Mesenchymal stem cell (in vitro differentiated cells and primary cell): ENCODE measurements around the gene MED29.

Source experiments
- DNase-seq: peaks from one replicate; pipeline ENCODE4 v3.0.0-alpha.2; 2013
- H2AFZ ChIP-seq: one replicate; pipeline ENCODE4 v1.6.1; 2013; ENCODE audit warnings: low read depth, mild to moderate bottlenecking, control low read depth, inconsistent platforms, low read length, moderate library complexity
- H2AK5ac ChIP-seq: 2 replicates; pipeline ENCODE4 v1.6.1; 2013; ENCODE audit warnings: low read length, moderate library complexity, mild to moderate bottlenecking, inconsistent platforms; ENCODE audit not compliant: severe bottlenecking
- H2BK120ac ChIP-seq: one replicate; pipeline ENCODE4 v1.6.1; 2013; ENCODE audit warnings: low read depth, mild to moderate bottlenecking, inconsistent platforms, low read length, moderate library complexity
- H2BK12ac ChIP-seq, 2 experiments: one replicate each; pipeline ENCODE4 v1.6.1; 2013; ENCODE audit warnings: inconsistent platforms in 2 of 2, low read length in 2 of 2, mild to moderate bottlenecking in 2 of 2, moderate library complexity in 2 of 2, control low read depth in 1 of 2
- H2BK15ac ChIP-seq: one replicate; pipeline ENCODE4 v1.6.1; 2013; ENCODE audit warnings: mild to moderate bottlenecking, low read depth, inconsistent platforms; ENCODE audit not compliant: poor library complexity, severe bottlenecking
- H2BK5ac ChIP-seq: 2 replicates; pipeline ENCODE4 v1.6.1; 2013; ENCODE audit warnings: low read depth, mild to moderate bottlenecking, low read length, control low read depth, inconsistent platforms; ENCODE audit not compliant: poor library complexity, severe bottlenecking
- H3K14ac ChIP-seq, 2 experiments: one replicate each; pipeline ENCODE4 v1.6.1; 2013; ENCODE audit warnings: inconsistent platforms in 2 of 2, low read length in 2 of 2, control low read depth in 1 of 2, mild to moderate bottlenecking in 1 of 2, moderate library complexity in 1 of 2
- H3K18ac ChIP-seq, 2 experiments: one replicate each; pipeline ENCODE4 v1.6.1; 2013; ENCODE audit warnings: inconsistent platforms in 2 of 2, low read length in 2 of 2, control low read depth in 1 of 2, low read depth in 1 of 2, mild to moderate bottlenecking in 1 of 2
- H3K23ac ChIP-seq, 2 experiments: one replicate each; pipeline ENCODE4 v1.6.1; 2013; ENCODE audit warnings: inconsistent platforms in 2 of 2, low read length in 2 of 2, mild to moderate bottlenecking in 2 of 2, moderate library complexity in 2 of 2, control low read depth in 1 of 2
- H3K27ac ChIP-seq: 2 replicates; pipeline ENCODE4 v1.5.1; 2013; ENCODE audit warnings: mild to moderate bottlenecking, moderate library complexity, low read length, control low read depth, inconsistent platforms; ENCODE audit not compliant: poor library complexity, severe bottlenecking
- H3K27me3 ChIP-seq, 2 experiments: 2 replicates each; pipeline versions ENCODE4 v1.6.1 to v1.7.0; 2013; ENCODE audit warnings: low read length in 2 of 2, mild to moderate bottlenecking in 2 of 2, moderate library complexity in 2 of 2, control low read depth in 1 of 2, inconsistent platforms in 1 of 2; ENCODE audit not compliant: control insufficient read depth in 1 of 2, insufficient read depth in 1 of 2
- H3K36me3 ChIP-seq, 2 experiments: 2 replicates each; pipeline versions ENCODE4 v1.6.1 to v1.7.0; 2013; ENCODE audit warnings: low read length in 2 of 2, control low read depth in 1 of 2, inconsistent platforms in 1 of 2, low read depth in 1 of 2, mild to moderate bottlenecking in 1 of 2; ENCODE audit not compliant: insufficient read depth in 2 of 2, control insufficient read depth in 1 of 2
- H3K4ac ChIP-seq, 2 experiments: one replicate each; pipeline ENCODE4 v1.6.1; 2013; ENCODE audit warnings: inconsistent platforms in 2 of 2, low read length in 2 of 2, mild to moderate bottlenecking in 2 of 2, moderate library complexity in 2 of 2, control low read depth in 1 of 2, low read depth in 1 of 2
- H3K4me1 ChIP-seq: 2 replicates; pipeline ENCODE4 v1.6.1; 2013; ENCODE audit warnings: low read depth, low read length, control low read depth; ENCODE audit not compliant: control insufficient read depth, insufficient read depth
- H3K4me2 ChIP-seq: 2 replicates; pipeline ENCODE4 v1.6.1; 2013; ENCODE audit warnings: low read length, mild to moderate bottlenecking, inconsistent platforms; ENCODE audit not compliant: poor library complexity, severe bottlenecking
- H3K4me3 ChIP-seq, 2 experiments: 2 replicates each; pipeline versions ENCODE4 v1.5.1 to v1.7.0; 2013; ENCODE audit warnings: low read length in 2 of 2, mild to moderate bottlenecking in 2 of 2, control low read depth in 1 of 2, low read depth in 1 of 2; ENCODE audit not compliant: insufficient read depth in 1 of 2
- H3K79me1 ChIP-seq: replicated peaks from 2 replicates; pipeline ENCODE4 v1.6.1; 2013; ENCODE audit warnings: mild to moderate bottlenecking, control low read depth, low read length, inconsistent platforms; ENCODE audit not compliant: poor library complexity, severe bottlenecking
- H3K9ac ChIP-seq: 2 replicates; pipeline ENCODE4 v1.7.0; 2013; ENCODE audit warnings: mild to moderate bottlenecking, low read length, moderate library complexity
- H3K9me3 ChIP-seq: 2 replicates; pipeline ENCODE4 v1.7.0; 2013; ENCODE audit warnings: mild to moderate bottlenecking, low read length; ENCODE audit not compliant: control insufficient read depth
- H4K8ac ChIP-seq: one replicate; pipeline ENCODE4 v1.6.1; 2013; ENCODE audit warnings: inconsistent platforms, mild to moderate bottlenecking, low read length, moderate library complexity
- H4K91ac ChIP-seq: one replicate; pipeline ENCODE4 v1.6.1; 2013; ENCODE audit warnings: mild to moderate bottlenecking, low read length, inconsistent platforms
- WGBS: methylation state at CpG from one replicate; pipeline ENCODE4 v1.1.7; 2013; ENCODE audit warnings: mixed read lengths; 5-methylcytosine and 5-hydroxymethylcytosine counted together

MED29 gene

DNA sequence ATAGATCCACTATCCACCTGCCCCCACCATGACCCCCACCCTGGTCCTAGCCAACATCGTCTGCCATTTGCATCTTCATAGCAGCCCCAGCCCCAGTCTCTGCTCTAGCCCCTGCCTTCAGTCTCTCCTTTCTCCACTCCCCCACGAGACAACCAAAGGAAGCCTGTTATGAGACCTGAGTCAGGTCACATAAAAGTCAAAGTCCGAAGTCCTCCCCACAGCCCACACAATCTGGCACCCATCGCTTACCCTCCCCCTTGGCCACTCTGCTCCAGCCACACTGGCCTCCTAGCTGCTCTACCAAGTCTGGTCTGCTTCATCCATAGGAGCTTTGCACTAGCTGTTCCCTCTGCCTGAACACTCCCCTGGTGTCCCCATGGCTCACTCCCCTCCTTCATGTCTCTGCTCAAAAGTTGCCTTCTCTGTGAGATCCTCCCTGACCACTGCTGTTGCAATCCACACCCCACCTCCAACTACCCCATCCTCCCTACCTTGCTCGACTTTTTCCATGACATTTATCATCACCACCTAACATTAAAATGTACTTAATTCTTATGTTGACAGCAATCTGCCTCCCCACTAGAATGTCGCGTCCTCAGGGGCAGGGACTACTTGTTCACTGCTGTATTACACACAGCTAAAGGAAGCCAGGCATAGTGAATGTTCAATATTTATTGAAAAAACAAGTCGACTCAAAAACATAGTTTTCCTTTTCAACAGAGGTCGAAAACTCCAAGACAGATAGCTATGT is 20.1 kb downstream of the MED29 start:
- H2BK5ac ChIP-seq, result no peak overlapping the region
- H3K4me1 ChIP-seq, result peaks cover 43% of the 10 kb centered on the region
- H2AFZ ChIP-seq, result no peak overlapping the region
- no peaks in the 10 kb centered on the region for H3K27me3 ChIP-seq
- H3K4me3 ChIP-seq, result peak overlapping the region in 1 of 2 experiments; percentile 76
- H3K18ac ChIP-seq, result peak overlapping the region; percentile 9 to 84
- H3K23ac ChIP-seq, result peak overlapping the region in 1 of 2 experiments; percentile 0
- peak overlapping the region; percentile 27 for H3K4me2 ChIP-seq
- peaks cover 15 to 25% of the 10 kb centered on the region in 2 experiments for H3K36me3 ChIP-seq
- DNase-seq, result peak; percentile 99
- WGBS, result 41% methylated on average over 7 of the region's 9 CpGs
- H4K91ac ChIP-seq, result peak overlapping the region; percentile 77
- peak overlapping the region; percentile 32 to 92 for H2BK12ac ChIP-seq
- peak overlapping the region; percentile 56 for H2BK120ac ChIP-seq
- H3K27ac ChIP-seq, result peak overlapping the region; percentile 35
- peak overlapping the region; percentile 95 for H2BK15ac ChIP-seq
- H3K79me1 ChIP-seq, result no peaks in the 10 kb centered on the region
- peak overlapping the region in 1 of 2 experiments; percentile 5 for H3K4ac ChIP-seq
- peak overlapping the region; percentile 64 for H2AK5ac ChIP-seq
- peak overlapping the region; percentile 98 for H3K9ac ChIP-seq
- peak overlapping the region in 1 of 2 experiments; percentile 37 for H3K14ac ChIP-seq
- no peaks in the 10 kb centered on the region for H3K9me3 ChIP-seq
- H4K8ac ChIP-seq, result peak overlapping the region; percentile 72

- H3K4me3 ChIP-seq, result peak overlapping the region in 1 of 2 experiments; percentile 76
- H3K27ac ChIP-seq, result peak overlapping the region; percentile 58
- no peak overlapping the region for H4K8ac ChIP-seq
- H2AFZ ChIP-seq, result no peak overlapping the region
- H3K23ac ChIP-seq, result no peak overlapping the region
- H3K27me3 ChIP-seq, result no peaks in the 10 kb centered on the region
- H3K36me3 ChIP-seq, result peaks cover 15 to 31% of the 10 kb centered on the region in 2 experiments
- no peak overlapping the region for H2BK15ac ChIP-seq
- H4K91ac ChIP-seq, result no peak overlapping the region
- peak overlapping the region; percentile 19 for H3K4me2 ChIP-seq
- no peak overlapping the region for H2BK120ac ChIP-seq
- no peak overlapping the region for H3K14ac ChIP-seq
- H3K79me1 ChIP-seq, result peaks cover 3% of the 10 kb centered on the region
- H2AK5ac ChIP-seq, result no peak overlapping the region
- 0% methylated on average over 3 of the region's 7 CpGs for WGBS
- H3K18ac ChIP-seq, result no peak overlapping the region
- no peaks in the 10 kb centered on the region for H3K9me3 ChIP-seq
- H3K4me1 ChIP-seq, result peaks cover 49% of the 10 kb centered on the region
- H3K9ac ChIP-seq, result peak overlapping the region; percentile 98
- no peak overlapping the region for H2BK12ac ChIP-seq
- H2BK5ac ChIP-seq, result no peak overlapping the region
- H3K4ac ChIP-seq, result no peak overlapping the region
- no peak for DNase-seq
Observed at GRCh38 chr19:39411832-39412099, 20.6 kb downstream of the MED29 start.

- Histone ChIP-seq H2AFZ (no peak within 1 kb of the TSS), H4K91ac (peak within 1 kb of the TSS; percentile 95), H2BK15ac (peak within 1 kb of the TSS; percentile 100), H3K4ac (peak within 1 kb of the TSS; percentile 58 to 97), H3K23ac (no peak within 1 kb of the TSS), H3K18ac (peak within 1 kb of the TSS; percentile 81 to 87), H3K36me3 (peaks cover 15 to 36% of the 10 kb centered on the region in 2 experiments), H2AK5ac (peak within 1 kb of the TSS; percentile 79), H3K79me1 (peaks cover 5% of the 10 kb centered on the region), H3K4me2 (peak within 1 kb of the TSS; percentile 83), H2BK120ac (peak within 1 kb of the TSS; percentile 95), H3K4me1 (peaks cover 51% of the 10 kb centered on the region), H4K8ac (peak within 1 kb of the TSS; percentile 90), H2BK5ac (peak within 1 kb of the TSS; percentile 97), H3K27ac (peak within 1 kb of the TSS; percentile 98), H3K4me3 (peak within 1 kb of the TSS; percentile 75 to 92), H3K27me3 (no peaks in the 10 kb centered on the region), H2BK12ac (peak within 1 kb of the TSS; percentile 35 to 37), H3K9me3 (no peaks in the 10 kb centered on the region), H3K9ac (peak within 1 kb of the TSS; percentile 98), H3K14ac (peak within 1 kb of the TSS; percentile 68 to 76)
- under 1% methylated on average over 57 of the region's 60 CpGs for WGBS
- DNase-seq, result peak; percentile 100
Observed at GRCh38 chr19:39412100-39412866, 21.1 kb downstream of the MED29 start, which contains the start of gene PLEKHG2. Gene PLEKHG2 (plus strand): TSS chr19:39412669. CDS start chr19:39414087, 1,418 bp downstream.

- Histone ChIP-seq H3K4me1 (peaks cover 51% of the 10 kb centered on the region), H3K9ac (peak overlapping the region; percentile 98), H3K23ac (no peak overlapping the region), H2BK120ac (peak overlapping the region; percentile 95), H2AFZ (no peak overlapping the region), H3K4me3 (peak overlapping the region; percentile 75 to 92), H4K91ac (peak overlapping the region; percentile 95), H3K4ac (peak overlapping the region; percentile 58 to 97), H3K9me3 (no peaks in the 10 kb centered on the region), H2BK5ac (peak overlapping the region; percentile 97), H3K79me1 (peaks cover 7% of the 10 kb centered on the region), H2AK5ac (peak overlapping the region; percentile 79), H4K8ac (peak overlapping the region; percentile 90), H3K14ac (peak overlapping the region; percentile 68 to 76), H3K27ac (peak overlapping the region; percentile 98), H3K36me3 (peaks cover 12 to 38% of the 10 kb centered on the region in 2 experiments), H3K18ac (peak overlapping the region; percentile 81 to 87), H3K27me3 (no peaks in the 10 kb centered on the region), H2BK15ac (peak overlapping the region; percentile 100), H2BK12ac (peak overlapping the region; percentile 35 to 37), H3K4me2 (peak overlapping the region; percentile 62)
- DNase-seq, result no peak
- under 1% methylated on average over 24 of the region's 24 CpGs for WGBS
Observed at GRCh38 chr19:39412867-39413271, 21.7 kb downstream of the MED29 start.
